ENCODE measurements around the gene HOXC4. TPM values are rescaled to one million over a fixed set of nuclear protein-coding genes. Genes with fewer than 3 reads are reported as not detected.

HOXC4 gene
- total RNA-seq, 1 experiment from 2014 or later: not detected

GRCh38 chr12:54051026-54051842, 2.4 kb upstream of the HOXC4 start:
- Histone ChIP-seq H3K4me2 (ENCODE audit: insufficient read depth, insufficient read length, low read length) (no peak overlapping the region), H3K79me2 (ENCODE audit: insufficient read depth, low read length) (no peaks in the 10 kb centered on the region), H3K23ac (ENCODE audit: insufficient read length, low read depth, low read length) (no peak overlapping the region), H3K4me1 (ENCODE audit: insufficient read depth, low read length) (no peaks in the 10 kb centered on the region), H4K20me1 (ENCODE audit: control insufficient read depth, insufficient read depth, insufficient read length) (no peaks in the 10 kb centered on the region), H3T11ph (ENCODE audit: low read length) (no peak overlapping the region), H3K56ac (ENCODE audit: insufficient read length, low read depth, low read length) (no peak overlapping the region), H2AFZ (ENCODE audit: low read length) (no peak overlapping the region), H3K79me1 (ENCODE audit: insufficient read depth, low read depth, low read length, poor library complexity, severe bottlenecking) (no peaks in the 10 kb centered on the region), H2BK20ac (ENCODE audit: low read depth, low read length, poor library complexity, severe bottlenecking) (no peak overlapping the region), H3K9me3 (ENCODE audit: control insufficient read depth, low read depth, low read length) (no peaks in the 10 kb centered on the region), H2BK12ac (ENCODE audit: insufficient read length, low read depth, low read length) (no peak overlapping the region), H2BK15ac (ENCODE audit: low read depth, low read length) (no peak overlapping the region), H4K8ac (replicated peaks; ENCODE audit: insufficient read length, low read depth, low read length) (no peak overlapping the region), H3K4ac (ENCODE audit: low read depth, low read length) (no peak overlapping the region), H3K9ac (ENCODE audit: extremely low read depth, insufficient read length, low read length) (no peak overlapping the region), H2AK5ac (ENCODE audit: insufficient read length, low read length) (no peak overlapping the region), H3K27ac (ENCODE audit: insufficient read length, low read depth, low read length) (no peak overlapping the region), H2BK120ac (ENCODE audit: low read depth, low read length, poor library complexity, severe bottlenecking) (no peak overlapping the region), H3K23me2 (ENCODE audit: insufficient read length, low read depth, low read length, poor library complexity, severe bottlenecking) (peaks cover 4% of the 10 kb centered on the region), H3K27me3 (ENCODE audit: insufficient read depth, low read length) (peaks cover 95% of the 10 kb centered on the region), H3K14ac (ENCODE audit: insufficient read depth, low read length) (no peak overlapping the region), H2BK5ac (ENCODE audit: insufficient read length, low read length) (no peak overlapping the region), H4K5ac (ENCODE audit: insufficient read length, low read depth, low read length) (no peak overlapping the region), H3K18ac (ENCODE audit: insufficient read length, low read depth, low read length) (no peak overlapping the region), H4K91ac (ENCODE audit: insufficient read length, low read depth, low read length) (no peak overlapping the region)
- H3K9me3 Mint-ChIP-seq: peaks cover 2 to 13% of the 10 kb centered on the region in 2 experiments; a peak in 3 of 5 replicates
- H3K36me3 Mint-ChIP-seq (ENCODE audit: insufficient read depth in 1 of 3, low read depth in 3 of 3): no peaks in the 10 kb centered on the region
- H3K4me3 Mint-ChIP-seq: no peak overlapping the region
- peaks cover 100% of the 10 kb centered on the region for H3K27me3 Mint-ChIP-seq (ENCODE audit: low read depth)
- no peak for DNase-seq
- H3K4me1 Mint-ChIP-seq: peaks cover 10 to 59% of the 10 kb centered on the region in 2 experiments
- TF ChIP-seq CTCF (conservative IDR thresholded peaks at IDR 0.05): no peak
- H3K27ac Mint-ChIP-seq: no peak overlapping the region
- WGBS (ENCODE audit: extremely low coverage, insufficient read length, low lambda C conversion rate): no CpG with 5 or more reads among the region's 12 CpGs

Data from H9 (cell line).